Peyer's patch (tissue), 4 donors: ENCODE measurements around the gene IGFN1. TPM values are rescaled to one million over a fixed set of nuclear protein-coding genes. Genes with fewer than 3 reads are reported as not detected.
A peak's percentile ranks its signal among the peaks of the same experiment; 100 is the strongest.

Experiments used
- DNase-seq, 3 donors: peaks; one replicate each; pipeline ENCODE4 v3.0.0-alpha.2; 2017 to 2019
- H3K27ac ChIP-seq, 4 donors: fragments of 200-600 bp; sonication (generic); one replicate each; pipeline ENCODE4 v1.5.1; 2016 to 2019
- H3K27me3 ChIP-seq, 2 donors: fragments of 200-600 bp; sonication (generic); one replicate each; pipeline ENCODE4 v1.5.1; 2019
- H3K36me3 ChIP-seq, 3 donors: fragments of 200-600 bp; sonication (generic); one replicate each; pipeline ENCODE4 v1.5.1; 2016 to 2019
- H3K4me1 ChIP-seq, 4 donors: fragments of 200-600 bp; sonication (generic); one replicate each; pipeline ENCODE4 v1.5.1; 2016 to 2019
- H3K4me3 ChIP-seq, 4 donors: fragments of 200-600 bp; sonication (generic); 1 replicate in 3 of 4; 2 replicates in 1 of 4; pipeline ENCODE4 v1.5.1; 2016 to 2019; ENCODE audit warnings: mild to moderate bottlenecking in 1 of 4
- H3K9me3 ChIP-seq, 4 donors: fragments of 200-600 bp; sonication (generic); one replicate each; pipeline ENCODE4 v1.5.1; 2016 to 2019; ENCODE audit warnings: mild to moderate bottlenecking in 1 of 4
- POLR2A ChIP-seq, 2 donors: fragments of 450-650 bp; IDR thresholded peaks; one replicate each; pipeline ENCODE4 v1.5.1; 2017; ENCODE audit warnings: antibody characterized with exemption in 2 of 2, mild to moderate bottlenecking in 2 of 2, moderate library complexity in 2 of 2
- total RNA-seq, 4 donors: library from RNA; depleted of rRNA; stranded (reverse); fragments of >200 nt; gene quantifications; one replicate each; pipeline ENCODE4 v1.1.0, GENCODE V29; 2016
- TF ChIP-seq, protein P1 (sequence below), 6 experiments: fragments of 450-650 bp in 4 of 6; fragments of 200-600 bp in 2 of 6; sonication (generic) in 1 of 6; IDR thresholded peaks; one replicate each; pipeline ENCODE4 v1.5.1; 2017 to 2019; ENCODE audit warnings: antibody characterized with exemption in 6 of 6, mild to moderate bottlenecking in 3 of 6, moderate library complexity in 1 of 6

IGFN1 gene
- total RNA-seq, 4 donors from 2014 or later = not detected

DNA sequence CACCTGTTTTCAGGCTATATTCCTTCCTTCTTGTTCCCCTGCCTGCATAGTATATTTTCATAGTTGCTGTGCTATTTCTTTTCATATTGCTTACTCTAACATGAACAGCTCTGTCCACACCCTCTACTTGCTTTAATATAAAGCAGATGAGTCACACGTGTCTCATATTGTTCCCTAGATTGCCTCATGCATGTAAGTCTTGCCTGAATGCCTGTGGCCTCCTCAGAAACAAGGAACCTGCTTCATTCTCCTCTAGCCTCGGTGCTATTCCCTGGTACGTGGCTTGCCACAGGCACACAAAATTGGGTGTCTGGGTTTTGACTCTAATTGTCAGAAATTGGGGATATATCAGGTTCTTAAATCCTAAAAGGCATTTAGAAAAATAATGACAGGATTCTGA lies 76.2 kb downstream of the IGFN1 start:
- no peaks in the 10 kb centered on the region for H3K9me3 ChIP-seq
- DNase-seq = peak in 1 of 3 donors; percentile 50
- H3K27ac ChIP-seq = no peak overlapping the region
- no peak overlapping the region for H3K4me3 ChIP-seq
- TF ChIP-seq POLR2A (IDR thresholded peaks at IDR 0.05) = no peak
- TF ChIP-seq, protein P1, sequence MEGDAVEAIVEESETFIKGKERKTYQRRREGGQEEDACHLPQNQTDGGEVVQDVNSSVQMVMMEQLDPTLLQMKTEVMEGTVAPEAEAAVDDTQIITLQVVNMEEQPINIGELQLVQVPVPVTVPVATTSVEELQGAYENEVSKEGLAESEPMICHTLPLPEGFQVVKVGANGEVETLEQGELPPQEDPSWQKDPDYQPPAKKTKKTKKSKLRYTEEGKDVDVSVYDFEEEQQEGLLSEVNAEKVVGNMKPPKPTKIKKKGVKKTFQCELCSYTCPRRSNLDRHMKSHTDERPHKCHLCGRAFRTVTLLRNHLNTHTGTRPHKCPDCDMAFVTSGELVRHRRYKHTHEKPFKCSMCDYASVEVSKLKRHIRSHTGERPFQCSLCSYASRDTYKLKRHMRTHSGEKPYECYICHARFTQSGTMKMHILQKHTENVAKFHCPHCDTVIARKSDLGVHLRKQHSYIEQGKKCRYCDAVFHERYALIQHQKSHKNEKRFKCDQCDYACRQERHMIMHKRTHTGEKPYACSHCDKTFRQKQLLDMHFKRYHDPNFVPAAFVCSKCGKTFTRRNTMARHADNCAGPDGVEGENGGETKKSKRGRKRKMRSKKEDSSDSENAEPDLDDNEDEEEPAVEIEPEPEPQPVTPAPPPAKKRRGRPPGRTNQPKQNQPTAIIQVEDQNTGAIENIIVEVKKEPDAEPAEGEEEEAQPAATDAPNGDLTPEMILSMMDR (IDR thresholded peaks at IDR 0.05) = no peak
- H3K4me1 ChIP-seq = no peaks in the 10 kb centered on the region
- H3K36me3 ChIP-seq = no peaks in the 10 kb centered on the region
- H3K27me3 ChIP-seq = no peaks in the 10 kb centered on the region

DNA sequence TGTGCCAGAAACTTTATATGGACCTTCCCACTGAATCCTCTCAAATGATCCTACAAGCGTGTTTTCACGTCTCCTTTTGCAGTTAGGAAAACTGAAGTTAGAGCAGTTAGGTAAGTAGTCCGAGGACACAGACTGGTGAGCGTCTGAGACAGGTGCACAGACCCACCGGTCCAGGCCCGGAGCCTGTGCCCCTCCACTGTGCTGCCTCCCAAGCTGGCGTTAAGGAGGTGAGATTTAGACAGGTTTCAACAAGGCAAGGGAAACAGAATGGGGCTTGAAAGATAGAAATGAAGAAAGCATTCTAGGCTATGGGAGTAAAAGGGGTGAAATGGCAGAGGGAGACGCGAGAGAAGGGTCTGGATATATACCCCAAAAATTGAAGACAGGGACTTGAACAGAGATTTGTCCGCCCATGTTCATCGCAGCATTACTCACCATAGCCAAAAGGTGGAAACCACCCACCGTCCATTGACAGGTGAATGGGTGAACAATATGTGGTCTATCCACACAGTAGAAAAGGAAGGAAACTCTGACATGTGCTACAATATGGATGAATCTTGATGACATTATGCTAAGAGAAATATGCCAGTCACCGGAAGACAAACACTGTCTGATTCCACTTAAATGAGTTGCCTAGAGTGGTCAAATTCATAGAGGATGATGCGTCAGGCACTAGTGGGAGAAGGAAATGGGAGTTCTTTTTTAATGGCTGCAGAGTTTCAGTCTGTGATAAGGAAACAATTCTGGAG lies 77.0 kb downstream of the IGFN1 start:
- Histone ChIP-seq H3K4me1 (no peaks in the 10 kb centered on the region), H3K9me3 (no peaks in the 10 kb centered on the region), H3K27me3 (no peaks in the 10 kb centered on the region), H3K4me3 (no peak overlapping the region), H3K36me3 (no peaks in the 10 kb centered on the region), H3K27ac (no peak overlapping the region)
- DNase-seq = peak in 1 of 3 donors; percentile 32
- TF ChIP-seq POLR2A (IDR thresholded peaks at IDR 0.05) = no peak
- TF ChIP-seq, protein P1 (IDR thresholded peaks at IDR 0.05) = no peak

DNA sequence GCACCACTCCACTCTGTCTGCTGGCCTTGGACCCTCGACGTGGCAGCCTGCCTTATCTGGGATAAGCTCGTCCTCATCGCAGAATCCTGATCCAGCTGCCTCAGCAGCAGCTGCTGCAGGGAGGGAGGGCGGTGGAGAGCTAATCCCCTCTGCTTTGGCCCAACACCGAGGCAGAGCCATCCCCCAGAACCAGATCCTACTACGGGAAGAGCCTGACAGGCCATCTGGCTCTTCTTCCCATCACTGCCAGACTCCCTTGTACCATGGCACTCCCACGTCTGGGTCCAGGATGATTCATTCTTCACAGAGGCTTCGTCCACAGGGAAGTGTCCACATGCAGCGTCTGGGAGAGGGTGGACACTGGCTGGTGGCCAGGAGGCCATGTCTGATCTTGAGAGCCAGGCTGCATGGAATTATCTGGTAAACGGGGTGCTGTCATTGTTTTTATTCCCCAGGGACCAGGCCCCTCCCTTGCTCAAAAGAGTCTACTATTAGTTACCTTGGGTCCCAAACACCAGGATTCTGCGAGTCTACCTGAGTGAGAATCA lies 78.1 kb downstream of the IGFN1 start:
- H3K27ac ChIP-seq = no peak overlapping the region
- peak in 2 of 3 donors; percentile 58 to 71 for DNase-seq
- no peak overlapping the region for H3K4me3 ChIP-seq
- H3K9me3 ChIP-seq = no peaks in the 10 kb centered on the region
- H3K36me3 ChIP-seq = no peaks in the 10 kb centered on the region
- H3K27me3 ChIP-seq = no peaks in the 10 kb centered on the region
- H3K4me1 ChIP-seq = no peaks in the 10 kb centered on the region
- TF ChIP-seq POLR2A (IDR thresholded peaks at IDR 0.05) = no peak
- TF ChIP-seq, protein P1 (IDR thresholded peaks at IDR 0.05) = no peak

DNA sequence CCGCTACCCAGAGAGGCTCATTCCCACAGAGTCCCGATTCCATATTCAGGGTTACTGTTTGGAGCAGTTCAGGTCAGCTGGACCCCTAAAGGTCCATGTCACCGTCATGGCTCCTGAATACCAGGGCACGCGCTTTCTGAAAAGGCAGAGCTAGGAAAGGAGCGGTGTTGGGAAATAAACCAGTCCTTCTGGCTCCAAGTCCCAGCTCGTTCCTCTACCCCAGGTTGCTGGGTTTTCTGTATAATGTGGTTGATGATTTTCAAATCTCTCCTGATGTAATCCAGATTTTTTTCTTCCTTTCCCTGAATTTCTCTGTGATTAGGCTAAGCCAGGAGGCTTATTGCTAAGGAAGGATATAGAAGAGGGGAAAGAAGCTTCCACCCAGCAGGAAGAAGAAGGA lies 78.7 kb downstream of the IGFN1 start:
- Histone ChIP-seq H3K4me3 (no peak overlapping the region), H3K9me3 (no peaks in the 10 kb centered on the region), H3K36me3 (no peaks in the 10 kb centered on the region), H3K27me3 (no peaks in the 10 kb centered on the region), H3K27ac (no peak overlapping the region), H3K4me1 (no peaks in the 10 kb centered on the region)
- TF ChIP-seq, protein P1 (IDR thresholded peaks at IDR 0.05) = no peak
- no peak for TF ChIP-seq POLR2A (IDR thresholded peaks at IDR 0.05)
- peak in 1 of 3 donors; percentile 18 for DNase-seq

DNA sequence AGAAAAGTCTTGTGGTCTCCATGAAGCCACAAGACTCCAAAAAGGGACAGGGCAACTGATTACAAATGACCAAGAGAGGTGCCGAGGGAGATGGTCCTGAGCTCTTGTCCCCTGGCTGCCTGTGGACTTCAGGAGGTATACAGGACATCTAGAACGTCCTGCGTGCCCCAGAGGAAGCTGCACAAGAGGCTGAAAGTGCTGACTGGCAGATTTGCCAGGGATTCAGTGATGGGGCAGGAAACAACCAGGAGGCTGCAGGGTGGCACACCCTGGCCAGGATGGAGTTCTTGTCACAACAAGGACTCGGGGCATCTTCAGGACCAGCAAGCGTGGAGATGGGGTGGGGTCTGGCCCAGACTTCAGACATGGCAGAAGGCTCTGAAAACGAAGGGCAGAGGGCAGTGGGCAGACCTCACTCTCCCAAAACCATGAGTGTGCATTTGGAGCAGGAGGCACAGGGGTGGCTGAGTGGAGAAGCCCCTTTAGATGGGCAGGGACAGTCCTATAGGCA lies 79.3 kb downstream of the IGFN1 start:
- no peaks in the 10 kb centered on the region for H3K9me3 ChIP-seq

More for the DNA sequence above, 79.3 kb downstream of the IGFN1 start:
- Histone ChIP-seq H3K4me1 (no peaks in the 10 kb centered on the region), H3K27ac (no peak overlapping the region), H3K36me3 (no peaks in the 10 kb centered on the region), H3K4me3 (no peak overlapping the region), H3K27me3 (no peaks in the 10 kb centered on the region)
- peak in 2 of 3 donors; percentile 5 to 23 for DNase-seq
- no peak for TF ChIP-seq POLR2A (IDR thresholded peaks at IDR 0.05)
- TF ChIP-seq, protein P1 (IDR thresholded peaks at IDR 0.05) = no peak
